ENCODE data around the gene TSPAN31. TPM values are rescaled to one million over a fixed set of nuclear protein-coding genes. Genes with fewer than 3 reads are reported as not detected.
A peak's percentile ranks its signal among the peaks of the same experiment; 100 is the strongest.

The TSPAN31 gene
- total RNA-seq, 2 donors from 2014 or later: 21.7 to 27.8 TPM

DNA sequence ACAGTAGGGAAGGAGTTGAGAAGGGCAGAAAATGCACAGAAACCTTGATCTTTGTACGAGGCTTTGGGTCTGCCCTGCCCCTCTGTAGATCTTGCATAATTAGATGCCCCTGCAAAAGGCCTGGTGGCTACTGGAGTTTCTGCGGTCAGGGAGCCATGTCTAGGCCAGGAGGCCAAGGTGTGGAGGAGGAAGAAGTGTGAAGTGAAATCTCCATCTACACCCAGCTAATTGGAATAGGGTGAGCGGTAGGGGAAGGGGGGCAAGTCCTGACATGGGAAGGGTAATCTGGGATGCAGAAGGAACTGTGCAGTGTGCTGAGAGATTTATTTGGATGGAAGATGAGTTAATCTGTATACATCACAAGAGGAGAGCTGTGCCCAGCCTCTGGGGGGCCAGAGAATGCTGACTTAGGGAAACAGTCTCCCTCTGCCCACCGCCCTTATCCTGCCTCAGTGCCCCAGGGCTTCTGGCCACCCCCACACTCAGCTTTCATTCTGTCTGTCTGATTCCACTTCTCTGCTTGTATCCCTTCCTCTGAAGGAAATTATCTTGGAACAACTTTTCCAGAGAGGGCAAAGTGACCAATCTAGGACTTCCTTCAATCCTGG, 16.7 kb downstream of the TSPAN31 start:
- Histone ChIP-seq H3K4me1 (ENCODE audit: control insufficient read depth, insufficient read depth, low read length) (peaks cover 4% of the 10 kb centered on the region), H3K9ac (ENCODE audit: extremely low read depth, low read length, poor library complexity, severe bottlenecking) (no peak overlapping the region), H3K4me3 (ENCODE audit: low read length) (no peak overlapping the region), H3K27me3 (ENCODE audit: control insufficient read depth, insufficient read depth, low read length, poor library complexity, severe bottlenecking) (peaks cover 83% of the 10 kb centered on the region), H3K36me3 (ENCODE audit: control insufficient read depth, insufficient read depth, low read length) (peaks cover 7% of the 10 kb centered on the region), H3K27ac (ENCODE audit: low read depth, low read length) (no peak overlapping the region), H3K9me3 (ENCODE audit: control insufficient read depth, low read length) (no peaks in the 10 kb centered on the region)
- H3K9me3 Mint-ChIP-seq: no peaks in the 10 kb centered on the region
- H3K4me3 Mint-ChIP-seq: no peak overlapping the region
- WGBS, 2 experiments (ENCODE audit: insufficient coverage in 1 of 2, insufficient read length in 1 of 2): 83 to 88% methylated on average over 3 to 4 of the region's 4 CpGs
- no peak for DNase-seq
- H3K4me1 Mint-ChIP-seq: peaks cover 10% of the 10 kb centered on the region
- peaks cover 12% of the 10 kb centered on the region for H3K36me3 Mint-ChIP-seq (ENCODE audit: low read depth)
- TF ChIP-seq, protein P1, sequence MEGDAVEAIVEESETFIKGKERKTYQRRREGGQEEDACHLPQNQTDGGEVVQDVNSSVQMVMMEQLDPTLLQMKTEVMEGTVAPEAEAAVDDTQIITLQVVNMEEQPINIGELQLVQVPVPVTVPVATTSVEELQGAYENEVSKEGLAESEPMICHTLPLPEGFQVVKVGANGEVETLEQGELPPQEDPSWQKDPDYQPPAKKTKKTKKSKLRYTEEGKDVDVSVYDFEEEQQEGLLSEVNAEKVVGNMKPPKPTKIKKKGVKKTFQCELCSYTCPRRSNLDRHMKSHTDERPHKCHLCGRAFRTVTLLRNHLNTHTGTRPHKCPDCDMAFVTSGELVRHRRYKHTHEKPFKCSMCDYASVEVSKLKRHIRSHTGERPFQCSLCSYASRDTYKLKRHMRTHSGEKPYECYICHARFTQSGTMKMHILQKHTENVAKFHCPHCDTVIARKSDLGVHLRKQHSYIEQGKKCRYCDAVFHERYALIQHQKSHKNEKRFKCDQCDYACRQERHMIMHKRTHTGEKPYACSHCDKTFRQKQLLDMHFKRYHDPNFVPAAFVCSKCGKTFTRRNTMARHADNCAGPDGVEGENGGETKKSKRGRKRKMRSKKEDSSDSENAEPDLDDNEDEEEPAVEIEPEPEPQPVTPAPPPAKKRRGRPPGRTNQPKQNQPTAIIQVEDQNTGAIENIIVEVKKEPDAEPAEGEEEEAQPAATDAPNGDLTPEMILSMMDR (conservative IDR thresholded peaks at IDR 0.05): no peak
- H3K27ac Mint-ChIP-seq: no peak overlapping the region
- H3K27me3 Mint-ChIP-seq (ENCODE audit: insufficient read depth): peaks cover 89% of the 10 kb centered on the region

DNA sequence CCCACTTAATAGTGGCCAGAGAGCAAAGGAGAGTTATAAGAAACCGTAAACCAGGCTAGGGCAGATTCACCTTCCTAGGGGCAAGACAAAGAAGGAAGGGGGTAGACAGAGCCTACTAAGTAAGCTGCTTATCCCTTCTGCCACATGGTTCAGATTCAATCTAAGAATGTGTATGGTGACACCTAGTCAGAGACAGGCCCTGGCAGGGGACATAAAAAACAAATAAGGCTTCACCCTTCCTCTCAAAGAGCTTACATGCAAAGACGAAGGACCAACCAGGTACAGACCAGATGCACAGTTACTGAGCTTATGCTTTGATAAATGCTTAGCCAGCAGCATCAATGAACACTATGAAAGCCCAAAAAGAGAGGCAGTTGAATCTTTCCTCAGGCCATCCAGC, 17.6 kb downstream of the TSPAN31 start:
- peaks cover 6% of the 10 kb centered on the region for H3K36me3 ChIP-seq (ENCODE audit: control insufficient read depth, insufficient read depth, low read length)
- Mint-ChIP-seq H3K36me3 (ENCODE audit: low read depth) (peaks cover 8% of the 10 kb centered on the region), H3K4me1 (peaks cover 13% of the 10 kb centered on the region), H3K27ac (no peak overlapping the region), H3K9me3 (no peaks in the 10 kb centered on the region), H3K27me3 (ENCODE audit: insufficient read depth) (peaks cover 90% of the 10 kb centered on the region), H3K4me3 (no peak overlapping the region)
- H3K4me1 ChIP-seq (ENCODE audit: control insufficient read depth, insufficient read depth, low read length): peaks cover 6% of the 10 kb centered on the region
- no peak overlapping the region for H3K9ac ChIP-seq (ENCODE audit: extremely low read depth, low read length, poor library complexity, severe bottlenecking)
- 86 to 92% methylated on average over 2 of the region's 2 CpGs for WGBS, 2 experiments (ENCODE audit: insufficient coverage in 1 of 2, insufficient read length in 1 of 2)
- TF ChIP-seq, protein P1 (conservative IDR thresholded peaks at IDR 0.05): no peak
- no peak overlapping the region for H3K4me3 ChIP-seq (ENCODE audit: low read length)
- H3K27ac ChIP-seq (ENCODE audit: low read depth, low read length): no peak overlapping the region
- no peak for DNase-seq
- H3K27me3 ChIP-seq (ENCODE audit: control insufficient read depth, insufficient read depth, low read length, poor library complexity, severe bottlenecking): peaks cover 81% of the 10 kb centered on the region
- no peaks in the 10 kb centered on the region for H3K9me3 ChIP-seq (ENCODE audit: control insufficient read depth, low read length)

DNA sequence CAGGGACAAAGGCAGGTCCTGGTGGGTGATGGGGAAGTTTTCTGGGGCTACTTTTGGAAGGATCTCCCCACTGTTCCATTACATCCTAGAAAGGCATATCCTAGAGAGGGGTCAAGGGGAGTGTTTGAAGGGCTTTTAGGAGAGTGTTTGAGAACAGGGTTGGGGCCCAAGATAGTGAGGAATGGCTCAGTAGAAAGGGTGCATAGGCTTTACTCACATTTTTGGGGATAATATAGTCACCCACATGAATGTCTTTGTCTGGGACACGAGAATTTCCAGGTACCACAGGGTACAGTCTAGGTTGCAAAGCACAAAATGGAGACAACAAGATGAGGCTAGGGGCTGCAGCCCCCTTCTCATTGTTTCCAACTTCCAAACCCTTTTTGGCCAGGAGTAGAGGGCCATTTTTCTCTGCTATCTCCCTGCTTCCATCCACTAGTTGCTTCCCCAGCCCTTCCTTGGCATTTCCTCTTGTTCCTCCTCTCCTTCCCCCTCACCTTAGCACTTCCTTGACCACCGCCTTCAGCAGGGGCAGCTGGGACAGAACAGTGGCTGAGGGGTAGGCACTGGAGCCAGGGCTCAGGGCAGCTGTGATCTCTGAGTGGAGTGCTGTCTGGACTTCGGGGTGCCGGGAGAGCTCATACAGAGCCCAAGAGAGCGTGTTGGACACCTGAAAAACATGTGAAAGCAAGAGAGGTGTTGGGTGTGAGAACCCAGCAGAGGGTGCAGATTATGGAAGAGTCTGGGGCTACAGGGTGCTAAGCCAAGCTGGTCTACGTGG, 19.2 kb downstream of the TSPAN31 start:
- Mint-ChIP-seq H3K36me3 (ENCODE audit: low read depth) (peaks cover 11% of the 10 kb centered on the region), H3K4me1 (peaks cover 13% of the 10 kb centered on the region), H3K27ac (no peak overlapping the region), H3K9me3 (no peaks in the 10 kb centered on the region), H3K27me3 (ENCODE audit: insufficient read depth) (peaks cover 76% of the 10 kb centered on the region), H3K4me3 (peak overlapping the region; percentile 49)
- Histone ChIP-seq H3K4me3 (ENCODE audit: low read length) (no peak overlapping the region), H3K4me1 (ENCODE audit: control insufficient read depth, insufficient read depth, low read length) (peaks cover 6% of the 10 kb centered on the region), H3K9me3 (ENCODE audit: control insufficient read depth, low read length) (no peaks in the 10 kb centered on the region), H3K27ac (ENCODE audit: low read depth, low read length) (no peak overlapping the region), H3K36me3 (ENCODE audit: control insufficient read depth, insufficient read depth, low read length) (peaks cover 11% of the 10 kb centered on the region), H3K27me3 (ENCODE audit: control insufficient read depth, insufficient read depth, low read length, poor library complexity, severe bottlenecking) (peaks cover 68% of the 10 kb centered on the region), H3K9ac (ENCODE audit: extremely low read depth, low read length, poor library complexity, severe bottlenecking) (no peak overlapping the region)
- WGBS, 2 experiments (ENCODE audit: insufficient coverage in 1 of 2, insufficient read length in 1 of 2): 83 to 85% methylated on average over 5 to 6 of the region's 6 CpGs
- DNase-seq: no peak
- TF ChIP-seq, protein P1 (conservative IDR thresholded peaks at IDR 0.05): no peak

All from endodermal cell (in vitro differentiated cells).